ENCODE data around the gene HSPA5. TPM values are rescaled to one million over a fixed set of nuclear protein-coding genes. Genes with fewer than 3 reads are reported as not detected.

Gene HSPA5
- total and polyA plus RNA-seq, 2 of the 4 experiments (the other 2 are of a cell fraction): 118 to 419 TPM

GRCh38 chr9:125204477-125204876 is 36.7 kb downstream of the HSPA5 start:
- Histone ChIP-seq H2BK20ac (ENCODE audit: low read depth, low read length) (no peak overlapping the region), H3K9ac (ENCODE audit: low read depth, low read length) (no peak overlapping the region), H3K4me2 (ENCODE audit: low read depth, low read length) (no peak overlapping the region), H3K4me3 (ENCODE audit: insufficient read depth, low read depth, low read length) (no peak overlapping the region), H4K91ac (ENCODE audit: insufficient read depth, low read depth, low read length) (no peak overlapping the region), H3K27me3 (ENCODE audit: control insufficient read depth, insufficient read depth, low read length) (no peaks in the 10 kb centered on the region), H3K23ac (ENCODE audit: low read depth, low read length) (no peak overlapping the region), H2BK120ac (ENCODE audit: low read depth, low read length) (no peak overlapping the region), H3K9me3 (ENCODE audit: control insufficient read depth, insufficient read depth, low read length) (no peaks in the 10 kb centered on the region), H3K79me1 (ENCODE audit: low read depth in 1 of 2, low read length in 2 of 2) (peaks cover 8 to 14% of the 10 kb centered on the region in 2 experiments), H3K9me1 (ENCODE audit: insufficient read depth, low read length) (no peaks in the 10 kb centered on the region), H3K36me3 (ENCODE audit: control insufficient read depth, insufficient read depth, low read length) (peaks cover 25% of the 10 kb centered on the region), H2AFZ (replicated peaks; ENCODE audit: low read length, poor library complexity) (no peak overlapping the region), H4K20me1 (ENCODE audit: insufficient read depth, low read length) (no peaks in the 10 kb centered on the region), H3K14ac (replicated peaks; ENCODE audit: low read depth, low read length) (no peak overlapping the region), H3K27ac (ENCODE audit: insufficient read depth, low read length) (no peak overlapping the region), H4K8ac (ENCODE audit: low read depth in 2 of 2, low read length in 2 of 2) (no peak overlapping the region), H2BK15ac (ENCODE audit: low read depth, low read length) (no peak overlapping the region), H2AK5ac (ENCODE audit: low read depth, low read length) (no peak overlapping the region), H3K4ac (ENCODE audit: low read depth, low read length) (no peak overlapping the region), H2BK5ac (ENCODE audit: low read depth, low read length, poor library complexity, severe bottlenecking) (no peak overlapping the region), H2AK9ac (replicated peaks; ENCODE audit: low read depth, low read length, poor library complexity) (no peak overlapping the region), H3K56ac (ENCODE audit: extremely low read depth, insufficient read depth, low read length) (no peak overlapping the region), H3K4me1 (ENCODE audit: control insufficient read depth, insufficient read depth, low read length) (peaks cover 2% of the 10 kb centered on the region; the same call in 1 of the 2 replicates), H3K18ac (ENCODE audit: low read depth, low read length) (no peak overlapping the region), H4K5ac (ENCODE audit: low read depth, low read length) (no peak overlapping the region)
- ChIA-PET CTCF (no interaction called here), POLR2A (ENCODE audit: unreplicated experiment) (interaction anchor here (0.6 kb wide), 1 partner anchor 209 kb away, joined by 3 read pairs; no protein-coding TSS in a partner anchor)
- DNase-seq: no peak
- TF ChIP-seq SMC3 (IDR thresholded peaks at IDR 0.05; ENCODE audit: low read depth, low read length): no peak
- TF ChIP-seq RAD21 (IDR thresholded peaks at IDR 0.05; ENCODE audit: low read length): no peak
- TF ChIP-seq RCOR1 (IDR thresholded peaks at IDR 0.05; ENCODE audit: insufficient replicate concordance, low read length): no peak
- TF ChIP-seq BHLHE40 (IDR thresholded peaks at IDR 0.05; ENCODE audit: low read depth, low read length): no peak
- TF ChIP-seq POLR2A (IDR thresholded peaks at IDR 0.05; ENCODE audit: low read depth, low read length): no peak
- TF ChIP-seq CTCF (conservative IDR thresholded peaks at IDR 0.05; ENCODE audit: low read depth, low read length): no peak
- TF ChIP-seq ELK1 (IDR thresholded peaks at IDR 0.05; ENCODE audit: borderline replicate concordance, low read depth, low read length): no peak
- TF ChIP-seq RFX5 (IDR thresholded peaks at IDR 0.05; ENCODE audit: low read depth, low read length): no peak
- TF ChIP-seq NFE2L2 (IDR thresholded peaks at IDR 0.05; ENCODE audit: low read depth, low read length): no peak
- TF ChIP-seq USF2 (IDR thresholded peaks at IDR 0.05; ENCODE audit: low read depth, low read length): no peak
- no peak for TF ChIP-seq CEBPB (IDR thresholded peaks at IDR 0.05; ENCODE audit: low read depth, low read length)
- no peak for TF ChIP-seq MXI1 (IDR thresholded peaks at IDR 0.05; ENCODE audit: borderline replicate concordance, low read depth, low read length)
- no TSS peak for BruUV-seq (replicated peaks)
- intact Hi-C loops (cut with micrococcal nuclease) (no loop called here), in situ Hi-C loops (cut with MboI; ENCODE audit: low sequenced_read_pairs) (no loop called here), dilution Hi-C loops (cut with HindIII; ENCODE audit: low sequenced_read_pairs, unreplicated experiment) (no loop called here)
- WGBS, 2 experiments (ENCODE audit: extremely low coverage in 2 of 2, insufficient read length in 1 of 2): no CpG with 5 or more reads among the region's 3 CpGs
- no peak for ATAC-seq (ENCODE audit: low read depth)
